A549 (cell line): ENCODE measurements around the gene EDN1. TPM values are rescaled to one million over a fixed set of nuclear protein-coding genes. Genes with fewer than 3 reads are reported as not detected.

Source experiments
- ATAC-seq, 2 experiments: fragments of 200-7000 bp in 1 of 2; fragments of >200 bp in 1 of 2; cut with Nextera tagmentation in 1 of 2; cut with Tn5 transposase in 1 of 2; 3 replicates each; pipeline versions ENCODE4 v1.8.0 to v1.9.1; 2018 to 2020; ENCODE audit warnings: mild to moderate bottlenecking in 1 of 2, moderate library complexity in 1 of 2
- CTCF ChIA-PET: fragments of 300-600 bp; sonication (Branson Sonifier 250); formaldehyde crosslinking; extraction: SDS; loops from one replicate; lab custom pipeline; 2021; ENCODE audit warnings: antibody characterized with exemption, inconsistent platforms; lab: Yijun Ruan, JAX
- POLR2A ChIA-PET: fragments of 350-600 bp; formaldehyde crosslinking; extraction: SDS; loops from one replicate; lab custom pipeline; 2021; ENCODE audit warnings: antibody characterized with exemption, inconsistent platforms; lab: Yijun Ruan, JAX
- DNase-seq, 2 experiments: peaks; one replicate each; pipeline versions ENCODE4 v3.0.0 to v3.0.0-alpha.2; 2011 to 2016; ENCODE audit warnings: low read depth in 1 of 2, low spot score in 1 of 2
- FAIRE-seq: peaks from 2 replicates; lab custom pipeline; 2011; peaks lifted over from hg19 to GRCh38; lab: Jason Lieb, UNC
- H3K27ac ChIP-seq, 2 experiments: fragments of >200 bp; sonication (Bioruptor Twin); formaldehyde crosslinking; 3 replicates each; pipeline ENCODE4 v1.5.1; 2016 to 2017
- H3K4me1 ChIP-seq: fragments of >200 bp; sonication (Bioruptor Twin); formaldehyde crosslinking; 3 replicates; pipeline ENCODE4 v1.6.1; 2016
- H3K4me2 ChIP-seq: fragments of >200 bp; sonication (Bioruptor Twin); formaldehyde crosslinking; 3 replicates; pipeline ENCODE4 v1.6.1; 2016
- H3K4me3 ChIP-seq: fragments of >200 bp; sonication (Bioruptor Twin); formaldehyde crosslinking; 3 replicates; pipeline ENCODE4 v1.5.1; 2016
- H3K9me3 ChIP-seq: fragments of >200 bp; sonication (Bioruptor Twin); formaldehyde crosslinking; 3 replicates; pipeline ENCODE4 v1.6.1; 2016
- CBX8 ChIP-seq: fragments of 200-600 bp; sonication (generic); IDR thresholded peaks from 2 replicates; pipeline ENCODE4 v1.6.1; 2016
- CHD2 ChIP-seq: fragments of 150-350 bp; IDR thresholded peaks from 2 replicates; pipeline ENCODE4 v1.6.1; 2014; ENCODE audit warnings: low read length; ENCODE audit not compliant: partially characterized antibody
- ELK1 ChIP-seq: fragments of 150-350 bp; IDR thresholded peaks from 2 replicates; pipeline ENCODE4 v1.6.1; 2014; ENCODE audit warnings: low read depth, mild to moderate bottlenecking, low read length
- EP300 ChIP-seq, 2 experiments: fragments of >200 bp; sonication (Bioruptor Twin); formaldehyde crosslinking; IDR thresholded peaks; 2 replicates in 1 of 2; 3 replicates in 1 of 2; pipeline ENCODE4 v1.6.1; 2016 to 2017
- ESRRA ChIP-seq: fragments of 150-350 bp; IDR thresholded peaks from 2 replicates; pipeline ENCODE4 v1.6.1; 2014; ENCODE audit warnings: mild to moderate bottlenecking, low read length, borderline replicate concordance
- FOSB ChIP-seq: fragments of 250-450 bp; sonication (Bioruptor Pico); IDR thresholded peaks from 2 replicates; pipeline ENCODE4 v1.5.0; 2020; ENCODE audit warnings: mild to moderate bottlenecking, moderate library complexity
- FOSL2 ChIP-seq, 2 experiments: fragments of 450-650 bp in 1 of 2; fragments of >200 bp in 1 of 2; sonication (Bioruptor Twin) in 1 of 2; formaldehyde crosslinking; IDR thresholded peaks; 2 replicates each; pipeline versions ENCODE4 v1.5.0 to v1.6.1; 2016 to 2020; ENCODE audit warnings: mild to moderate bottlenecking in 1 of 2, moderate library complexity in 1 of 2
- GATA3 ChIP-seq: IDR thresholded peaks from 2 replicates; pipeline ENCODE4 v1.6.1; 2012; ENCODE audit warnings: borderline replicate concordance
- HEYL ChIP-seq: fragments of 250-450 bp; sonication (Bioruptor Pico); IDR thresholded peaks from 2 replicates; pipeline ENCODE4 v1.8.0; 2021; ENCODE audit warnings: mild to moderate bottlenecking, moderate library complexity
- KDM1A ChIP-seq: fragments of 200-600 bp; sonication (generic); IDR thresholded peaks from 2 replicates; pipeline ENCODE4 v1.6.1; 2016; ENCODE audit warnings: low read depth, mild to moderate bottlenecking
- KDM5A ChIP-seq: fragments of 200-600 bp; sonication (generic); IDR thresholded peaks from 2 replicates; pipeline ENCODE4 v1.6.1; 2016; ENCODE audit warnings: antibody characterized with exemption, mild to moderate bottlenecking
- MAZ ChIP-seq: fragments of 150-350 bp; IDR thresholded peaks from 2 replicates; pipeline ENCODE4 v1.6.1; 2014; ENCODE audit warnings: antibody characterized with exemption, low read depth, low read length, borderline replicate concordance
- MYC ChIP-seq: IDR thresholded peaks from 2 replicates; pipeline ENCODE4 v1.6.1; 2012; ENCODE audit warnings: mild to moderate bottlenecking, inconsistent platforms, low read length, improper control_type of control experiment, borderline replicate concordance
- NPAS2 ChIP-seq: fragments of 250-450 bp; sonication (Bioruptor Pico); IDR thresholded peaks from 2 replicates; pipeline ENCODE4 v1.8.0; 2022; ENCODE audit warnings: mild to moderate bottlenecking, moderate library complexity, borderline replicate concordance
- POLR2A ChIP-seq: IDR thresholded peaks from 2 replicates; pipeline ENCODE4 v1.6.1; 2012; ENCODE audit warnings: mild to moderate bottlenecking, low read length
- RAD21 ChIP-seq, 2 experiments: fragments of >200 bp in 1 of 2; sonication (Bioruptor Twin) in 1 of 2; formaldehyde crosslinking in 1 of 2; IDR thresholded peaks in 1 of 2; conservative IDR thresholded peaks in 1 of 2; 2 replicates in 1 of 2; 3 replicates in 1 of 2; pipeline ENCODE4 v1.6.1; 2012 to 2018; ENCODE audit warnings: inconsistent platforms in 1 of 2
- RARB ChIP-seq: fragments of 250-450 bp; sonication (Bioruptor Pico); IDR thresholded peaks from 2 replicates; pipeline ENCODE4 v1.8.0; 2021; ENCODE audit warnings: mild to moderate bottlenecking, moderate library complexity
- RCOR1 ChIP-seq: fragments of 150-350 bp; IDR thresholded peaks from 2 replicates; pipeline ENCODE4 v1.6.1; 2014; ENCODE audit warnings: antibody characterized with exemption, low read length, low read depth
- REST ChIP-seq: fragments of 200-600 bp; sonication (generic); IDR thresholded peaks from 2 replicates; pipeline ENCODE4 v1.6.1; 2016; ENCODE audit warnings: antibody characterized with exemption, mild to moderate bottlenecking, moderate library complexity
- TP53 ChIP-seq: fragments of 250-450 bp; sonication (Bioruptor Pico); IDR thresholded peaks from 2 replicates; pipeline ENCODE4 v1.5.0; 2021; ENCODE audit warnings: mild to moderate bottlenecking, moderate library complexity
- USF2 ChIP-seq: fragments of 450-650 bp; IDR thresholded peaks from 2 replicates; pipeline ENCODE4 v1.6.1; 2014; ENCODE audit warnings: antibody characterized with exemption
- ZFP36 ChIP-seq: fragments of 450-650 bp; IDR thresholded peaks from 2 replicates; pipeline ENCODE4 v1.6.1; 2014; ENCODE audit warnings: borderline replicate concordance; ENCODE audit not compliant: partially characterized antibody
- WGBS: methylation state at CpG from one replicate; pipeline ENCODE4 v1.1.6; 2017; ENCODE audit errors: missing lambda C conversion rate; 5-methylcytosine and 5-hydroxymethylcytosine counted together
- polyA plus RNA-seq, 4 experiments: library from polyadenylated mRNA; depleted of rRNA in 3 of 4; stranded (reverse); fragments of >200 nt; fragmentation: RNase III in 1 of 4; extraction: RNeasy Plus Mini Kit Qiagen cat#74134 plus additional on column Dnase treatment in 1 of 4; gene quantifications; 2 replicates in 3 of 4; 3 replicates in 1 of 4; pipeline ENCODE4 v1.2.3, GENCODE V29; 2011 to 2017
- TF ChIP-seq, protein P1 (sequence below): fragments of >200 bp; sonication (Bioruptor Twin); formaldehyde crosslinking; IDR thresholded peaks from 3 replicates; pipeline ENCODE4 v1.6.1; 2016
- TF ChIP-seq, protein P2 (sequence below): fragments of >200 bp; sonication (Bioruptor Twin); formaldehyde crosslinking; IDR thresholded peaks from 2 replicates; pipeline ENCODE4 v1.6.1; 2016

Gene EDN1
- polyA plus RNA-seq, 2 of the 4 experiments (the other 2 are of a cell fraction), result 33.5 to 87.4 TPM

DNA sequence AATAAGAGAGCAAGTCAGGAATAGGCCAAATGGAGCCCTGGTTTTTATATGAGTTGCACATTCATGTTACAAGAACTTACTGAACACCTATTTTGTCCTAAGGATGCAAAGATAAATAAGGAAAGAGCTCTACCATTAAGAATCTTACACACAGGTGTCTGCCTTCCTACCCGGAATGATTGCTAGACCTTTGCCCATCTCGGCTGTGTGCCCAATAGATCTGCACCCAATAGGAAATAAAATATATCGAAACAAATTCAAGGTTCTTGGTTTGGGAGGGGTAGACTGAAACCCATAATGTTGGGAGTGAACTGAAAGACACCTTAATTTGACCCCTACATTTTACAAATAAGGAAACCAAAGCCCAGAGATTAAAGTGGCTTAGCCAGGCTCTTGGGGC, 48.9 kb downstream of the EDN1 start (continued):
- TF ChIP-seq, protein P1, sequence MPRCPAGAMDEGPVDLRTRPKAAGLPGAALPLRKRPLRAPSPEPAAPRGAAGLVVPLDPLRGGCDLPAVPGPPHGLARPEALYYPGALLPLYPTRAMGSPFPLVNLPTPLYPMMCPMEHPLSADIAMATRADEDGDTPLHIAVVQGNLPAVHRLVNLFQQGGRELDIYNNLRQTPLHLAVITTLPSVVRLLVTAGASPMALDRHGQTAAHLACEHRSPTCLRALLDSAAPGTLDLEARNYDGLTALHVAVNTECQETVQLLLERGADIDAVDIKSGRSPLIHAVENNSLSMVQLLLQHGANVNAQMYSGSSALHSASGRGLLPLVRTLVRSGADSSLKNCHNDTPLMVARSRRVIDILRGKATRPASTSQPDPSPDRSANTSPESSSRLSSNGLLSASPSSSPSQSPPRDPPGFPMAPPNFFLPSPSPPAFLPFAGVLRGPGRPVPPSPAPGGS, result no peak
- TF ChIP-seq HEYL (CRISPR knock-in tag), result no peak
- no peak for TF ChIP-seq CHD2
- no peak for TF ChIP-seq RAD21 (conservative IDR thresholded peaks at IDR 0.05 in 1 of 2, IDR thresholded peaks at IDR 0.05 in 1 of 2)
- no peak for TF ChIP-seq KDM5A
- TF ChIP-seq RARB, result no peak

GRCh38 chr6:12339808-12340487, 49.8 kb downstream of the EDN1 start:
- TF ChIP-seq RCOR1, result no peak
- TF ChIP-seq FOSB (CRISPR knock-in tag), result no peak
- no peak for TF ChIP-seq ZFP36
- no peak for TF ChIP-seq KDM1A
- TF ChIP-seq, protein P1, result no peak
- TF ChIP-seq NPAS2 (CRISPR knock-in tag), result no peak
- FAIRE-seq, result no peak
- no peak overlapping the region for H3K4me3 ChIP-seq
- ChIA-PET CTCF (no interaction called here), POLR2A (no interaction called here)
- ATAC-seq, result no peak
- no peak for DNase-seq
- H3K4me1 ChIP-seq, result peaks cover 66% of the 10 kb centered on the region
- 95% methylated on average over 11 of the region's 12 CpGs for WGBS
- H3K9me3 ChIP-seq, result no peaks in the 10 kb centered on the region
- H3K4me2 ChIP-seq, result no peak overlapping the region
- H3K27ac ChIP-seq, result peak overlapping the region; percentile 85 to 98

- no peak overlapping the region for H3K4me3 ChIP-seq
- FAIRE-seq (no peak), DNase-seq (no peak), ATAC-seq (no peak)
- 95% methylated on average over 6 of the region's 6 CpGs for WGBS
- peak overlapping the region; percentile 85 to 98 for H3K27ac ChIP-seq
- peaks cover 66% of the 10 kb centered on the region for H3K4me1 ChIP-seq
- H3K9me3 ChIP-seq, result no peaks in the 10 kb centered on the region
- ChIA-PET CTCF (no interaction called here), POLR2A (no interaction called here)
- no peak overlapping the region for H3K4me2 ChIP-seq
- TF ChIP-seq ELK1 (no peak), RCOR1 (no peak), ESRRA (no peak), FOSL2 (IDR thresholded peaks at IDR 0.05) (no peak), FOSL2 (CRISPR knock-in tag; IDR thresholded peaks at IDR 0.05) (no peak), EP300 (IDR thresholded peaks at IDR 0.05) (no peak), REST (no peak), TP53 (no peak), GATA3 (no peak), MYC (no peak), CBX8 (no peak), MAZ (no peak), POLR2A (no peak), USF2 (no peak)
- TF ChIP-seq, protein P2, sequence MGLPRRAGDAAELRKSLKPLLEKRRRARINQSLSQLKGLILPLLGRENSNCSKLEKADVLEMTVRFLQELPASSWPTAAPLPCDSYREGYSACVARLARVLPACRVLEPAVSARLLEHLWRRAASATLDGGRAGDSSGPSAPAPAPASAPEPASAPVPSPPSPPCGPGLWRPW, result no peak
- TF ChIP-seq, all 56 proteins: peak for 0
Observed at GRCh38 chr6:12340488-12340818, 50.3 kb downstream of the EDN1 start.
